ENCODE data around the gene HS2ST1. TPM values are rescaled to one million over a fixed set of nuclear protein-coding genes. Genes with fewer than 3 reads are reported as not detected.
"Not testable (repeated sequence)": the region's sequence is repeated elsewhere in the genome, so short reads cannot be mapped to it uniquely, and the experiment has no call there.

The HS2ST1 gene
- polyA plus RNA-seq, 3 donors = 2.6 to 6.0 (median 4.2) TPM

DNA sequence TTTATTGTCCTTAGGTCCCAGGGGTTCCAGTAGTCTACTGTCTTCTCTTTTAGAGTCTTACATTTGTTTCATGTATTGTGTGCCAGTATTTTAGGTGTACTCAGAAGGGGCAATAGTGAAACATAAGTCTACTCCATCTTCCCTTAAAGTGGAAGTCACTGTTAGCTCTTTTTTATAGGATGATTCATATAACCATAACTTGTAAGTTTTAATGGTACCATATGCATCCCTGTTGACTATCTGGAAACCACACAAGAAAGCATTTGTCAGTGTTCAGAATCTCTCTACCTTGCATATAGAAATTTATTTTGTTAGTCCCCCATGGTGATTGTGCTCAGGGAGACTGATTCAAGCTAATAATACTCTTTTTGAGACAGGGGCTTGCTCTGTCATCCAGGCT lies 149.9 kb downstream of the HS2ST1 start:
- H4K20me1 ChIP-seq (ENCODE audit: insufficient read depth, low read length) = no peaks in the 10 kb centered on the region
- H3K4me2 ChIP-seq (replicated peaks; ENCODE audit: extremely low read depth, low read length, poor library complexity, severe bottlenecking) = no peak overlapping the region
- H3K9ac ChIP-seq (ENCODE audit: insufficient read depth, low read length, poor library complexity, severe bottlenecking) = no peak overlapping the region
- H3K79me2 ChIP-seq (ENCODE audit: insufficient read depth, low read length) = no peaks in the 10 kb centered on the region
- no peaks in the 10 kb centered on the region for H3K36me3 ChIP-seq (replicated peaks in 1 of 2; ENCODE audit: control insufficient read depth in 1 of 2, insufficient read depth in 2 of 2, low read length in 2 of 2)
- no peak for TF ChIP-seq CTCF (IDR thresholded peaks at IDR 0.05)
- Mint-ChIP-seq H3K9me3 (peaks cover 0 to 10% (median 6%) of the 10 kb centered on the region in 7 donors), H3K27me3 (ENCODE audit: low read depth in 3 of 3) (peaks cover 0 to 3% (median 0%) of the 10 kb centered on the region in 3 donors), H3K27ac (no peak overlapping the region), H3K36me3 (peaks cover 0 to 4% of the 10 kb centered on the region in 2 donors), H3K4me3 (no peak overlapping the region), H3K4me1 (peaks cover 9% of the 10 kb centered on the region)
- no peak for DNase-seq
- H3K9me3 ChIP-seq (replicated peaks in 1 of 2; ENCODE audit: control insufficient read depth in 1 of 2, insufficient read depth in 1 of 2, low read length in 2 of 2) = peaks cover 0 to 4% of the 10 kb centered on the region in 2 donors
- H3K4me1 ChIP-seq (ENCODE audit: control insufficient read depth in 1 of 2, insufficient read depth in 2 of 2, low read length in 2 of 2) = no peaks in the 10 kb centered on the region
- intact Hi-C loops (cut with micrococcal nuclease) = no loop called here
- no peak overlapping the region for H3K27ac ChIP-seq (ENCODE audit: low read depth in 1 of 2, low read length in 2 of 2)
- no peaks in the 10 kb centered on the region for H3K27me3 ChIP-seq (ENCODE audit: control insufficient read depth in 2 of 2, insufficient read depth in 2 of 2, low read length in 2 of 2)
- H2AFZ ChIP-seq (ENCODE audit: insufficient read depth, low read depth, low read length, poor library complexity, severe bottlenecking) = no peak overlapping the region
- no peak overlapping the region for H3K4me3 ChIP-seq (replicated peaks in 1 of 3; ENCODE audit: low read depth in 2 of 3, low read length in 3 of 3)

GRCh38 chr1:87064986-87065385 lies 150.6 kb downstream of the HS2ST1 start:
- peaks cover 0 to 4% of the 10 kb centered on the region in 2 donors for H3K9me3 ChIP-seq (replicated peaks in 1 of 2; ENCODE audit: control insufficient read depth in 1 of 2, insufficient read depth in 1 of 2, low read length in 2 of 2)
- no peak for TF ChIP-seq CTCF (IDR thresholded peaks at IDR 0.05)
- no peaks in the 10 kb centered on the region for H3K79me2 ChIP-seq (ENCODE audit: insufficient read depth, low read length)
- H3K4me3 Mint-ChIP-seq = no peak overlapping the region
- H3K4me3 ChIP-seq (replicated peaks in 1 of 3; ENCODE audit: low read depth in 2 of 3, low read length in 3 of 3) = no peak overlapping the region
- H2AFZ ChIP-seq (ENCODE audit: insufficient read depth, low read depth, low read length, poor library complexity, severe bottlenecking) = no peak overlapping the region
- no peak overlapping the region for H3K4me2 ChIP-seq (replicated peaks; ENCODE audit: extremely low read depth, low read length, poor library complexity, severe bottlenecking)
- peaks cover 0 to 10% (median 6%) of the 10 kb centered on the region in 7 donors for H3K9me3 Mint-ChIP-seq
- no peak overlapping the region for H3K27ac ChIP-seq (ENCODE audit: low read depth in 1 of 2, low read length in 2 of 2)
- peaks cover 0 to 4% of the 10 kb centered on the region in 2 donors for H3K36me3 Mint-ChIP-seq
- no peak overlapping the region for H3K9ac ChIP-seq (ENCODE audit: insufficient read depth, low read length, poor library complexity, severe bottlenecking)
- H3K36me3 ChIP-seq (replicated peaks in 1 of 2; ENCODE audit: control insufficient read depth in 1 of 2, insufficient read depth in 2 of 2, low read length in 2 of 2) = no peaks in the 10 kb centered on the region
- no peak for DNase-seq
- H4K20me1 ChIP-seq (ENCODE audit: insufficient read depth, low read length) = no peaks in the 10 kb centered on the region
- no peaks in the 10 kb centered on the region for H3K27me3 ChIP-seq (ENCODE audit: control insufficient read depth in 2 of 2, insufficient read depth in 2 of 2, low read length in 2 of 2)
- H3K4me1 ChIP-seq (ENCODE audit: control insufficient read depth in 1 of 2, insufficient read depth in 2 of 2, low read length in 2 of 2) = no peaks in the 10 kb centered on the region
- WGBS (ENCODE audit: insufficient coverage) = no CpG with 5 or more reads among the region's 1 CpG
- H3K4me1 Mint-ChIP-seq = peaks cover 9% of the 10 kb centered on the region
- intact Hi-C loops (cut with micrococcal nuclease) = no loop called here
- no peak overlapping the region for H3K27ac Mint-ChIP-seq
- peaks cover 0 to 3% (median 0%) of the 10 kb centered on the region in 3 donors for H3K27me3 Mint-ChIP-seq (ENCODE audit: low read depth in 3 of 3)

DNA sequence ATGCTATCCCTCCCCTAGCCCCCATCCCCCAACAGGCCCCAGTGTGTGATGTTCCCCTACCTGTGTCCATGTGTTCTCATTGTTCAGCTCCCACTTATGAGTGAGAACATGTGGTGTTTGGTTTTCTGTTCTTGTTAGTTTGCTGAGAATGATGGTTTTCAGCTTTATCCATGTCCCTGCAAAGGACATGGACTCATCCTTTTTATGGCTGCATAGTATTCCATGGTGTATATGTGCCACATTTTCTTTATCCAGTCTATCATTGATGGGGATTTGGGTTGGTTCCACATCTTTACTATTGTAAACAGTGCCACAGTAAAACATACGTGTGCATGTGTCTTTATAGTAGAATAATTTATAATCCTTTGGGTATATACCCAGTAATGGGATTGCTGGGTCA lies 152.3 kb downstream of the HS2ST1 start:
- H3K36me3 ChIP-seq (replicated peaks in 1 of 2; ENCODE audit: control insufficient read depth in 1 of 2, insufficient read depth in 2 of 2, low read length in 2 of 2); H4K20me1 ChIP-seq (ENCODE audit: insufficient read depth, low read length); H3K9me3 Mint-ChIP-seq; H3K4me3 Mint-ChIP-seq; DNase-seq; H3K36me3 Mint-ChIP-seq; intact Hi-C loops (cut with micrococcal nuclease); H3K27ac ChIP-seq (ENCODE audit: low read depth in 1 of 2, low read length in 2 of 2); H3K4me3 ChIP-seq (replicated peaks in 1 of 3; ENCODE audit: low read depth in 2 of 3, low read length in 3 of 3); H2AFZ ChIP-seq (ENCODE audit: insufficient read depth, low read depth, low read length, poor library complexity, severe bottlenecking); H3K4me1 ChIP-seq (ENCODE audit: control insufficient read depth in 1 of 2, insufficient read depth in 2 of 2, low read length in 2 of 2); H3K4me1 Mint-ChIP-seq; H3K9ac ChIP-seq (ENCODE audit: insufficient read depth, low read length, poor library complexity, severe bottlenecking); H3K27ac Mint-ChIP-seq; H3K27me3 Mint-ChIP-seq (ENCODE audit: low read depth in 3 of 3); H3K79me2 ChIP-seq (ENCODE audit: insufficient read depth, low read length); H3K9me3 ChIP-seq (replicated peaks in 1 of 2; ENCODE audit: control insufficient read depth in 1 of 2, insufficient read depth in 1 of 2, low read length in 2 of 2); H3K4me2 ChIP-seq (replicated peaks; ENCODE audit: extremely low read depth, low read length, poor library complexity, severe bottlenecking); H3K27me3 ChIP-seq (ENCODE audit: control insufficient read depth in 2 of 2, insufficient read depth in 2 of 2, low read length in 2 of 2): not testable (repeated sequence)
- WGBS (ENCODE audit: insufficient coverage) = no CpG with 5 or more reads among the region's 1 CpG

Measured in CD14-positive monocyte (primary cell).